WTC11 (cell line): Measurements from ENCODE around the gene THSD4. TPM values are rescaled to one million over a fixed set of nuclear protein-coding genes. Genes with fewer than 3 reads are reported as not detected.

Source experiments
- ATAC-seq: fragments of 200-7000 bp; cut with Tn5 transposase; 2 replicates; pipeline ENCODE4 v1.10.0; 2021; ENCODE audit warnings: mild to moderate bottlenecking, moderate library complexity
- CTCF ChIA-PET: fragments of 300-600 bp; sonication (Branson Sonifier 250); formaldehyde crosslinking; loops from one replicate; lab custom pipeline; 2021; ENCODE audit warnings: antibody characterized with exemption; lab: Charles Lee
- POLR2A ChIA-PET: fragments of 350-600 bp; sonication (Branson Sonifier 250); formaldehyde crosslinking; loops from one replicate; lab custom pipeline; 2021; ENCODE audit warnings: antibody characterized with exemption; lab: Charles Lee
- DNase-seq: peaks from one replicate; pipeline ENCODE4 v3.0.0; 2021; ENCODE audit warnings: low spot score
- H3K27ac Mint-ChIP-seq: 2 replicates; pipeline ENCODE4 v1.8.0; 2021; ENCODE audit warnings: mixed read lengths
- H3K27me3 Mint-ChIP-seq: 2 replicates; pipeline ENCODE4 v1.8.0; 2021; ENCODE audit warnings: low read depth, mild to moderate bottlenecking, moderate library complexity, mixed read lengths
- H3K36me3 Mint-ChIP-seq: 2 replicates; pipeline ENCODE4 v1.8.0; 2021; ENCODE audit warnings: mixed read lengths
- H3K4me1 Mint-ChIP-seq: 2 replicates; pipeline ENCODE4 v1.8.0; 2022; ENCODE audit warnings: mixed read lengths
- H3K4me3 Mint-ChIP-seq: 2 replicates; pipeline ENCODE4 v1.8.0; 2021; ENCODE audit warnings: mild to moderate bottlenecking, moderate library complexity, mixed read lengths
- H3K9me3 Mint-ChIP-seq: 2 replicates; pipeline ENCODE4 v1.8.0; 2021; ENCODE audit warnings: mixed read lengths
- E2F5 ChIP-seq: sonication (generic); formaldehyde crosslinking; IDR thresholded peaks from 2 replicates; pipeline ENCODE4 v1.8.1; 2022; ENCODE audit warnings: mild to moderate bottlenecking, moderate library complexity, missing genetic modification reagents
- HMGA2 ChIP-seq: fragments of 250-450 bp; sonication (Bioruptor Pico); IDR thresholded peaks from 2 replicates; pipeline ENCODE4 v1.4.0; 2021; ENCODE audit warnings: mild to moderate bottlenecking, moderate library complexity
- IRF1 ChIP-seq: sonication (generic); formaldehyde crosslinking; IDR thresholded peaks from 2 replicates; pipeline ENCODE4 v1.8.0; 2023; ENCODE audit warnings: missing genetic modification reagents
- PRRX2 ChIP-seq: fragments of 250-450 bp; sonication (Bioruptor Pico); IDR thresholded peaks from 2 replicates; pipeline ENCODE4 v1.8.0; 2021; ENCODE audit warnings: mild to moderate bottlenecking
- RORB ChIP-seq: fragments of 250-450 bp; sonication (Bioruptor Pico); IDR thresholded peaks from 2 replicates; pipeline ENCODE4 v1.9.0; 2021; ENCODE audit warnings: mild to moderate bottlenecking
- SP1 ChIP-seq: sonication (generic); formaldehyde crosslinking; conservative IDR thresholded peaks from 2 replicates; pipeline ENCODE4 v1.8.1; 2022; ENCODE audit warnings: missing genetic modification reagents
- USF2 ChIP-seq: sonication (generic); formaldehyde crosslinking; IDR thresholded peaks from 2 replicates; pipeline ENCODE4 v1.8.1; 2023; ENCODE audit warnings: mild to moderate bottlenecking, missing genetic modification reagents, moderate library complexity
- ZNF121 ChIP-seq: sonication (generic); formaldehyde crosslinking; IDR thresholded peaks from 2 replicates; pipeline ENCODE4 v1.8.0; 2023; ENCODE audit warnings: missing genetic modification reagents
- ZNF263 ChIP-seq: sonication (generic); formaldehyde crosslinking; IDR thresholded peaks from 2 replicates; pipeline ENCODE4 v1.8.1; 2022; ENCODE audit warnings: low read depth, mild to moderate bottlenecking, moderate library complexity, missing genetic modification reagents
- ZNF281 ChIP-seq: sonication (generic); formaldehyde crosslinking; IDR thresholded peaks from 2 replicates; pipeline ENCODE4 v1.8.0; 2023; ENCODE audit warnings: mild to moderate bottlenecking, missing genetic modification reagents
- ZNF671 ChIP-seq: fragments of 250-450 bp; sonication (Bioruptor Pico); IDR thresholded peaks from 2 replicates; pipeline ENCODE4 v1.8.0; 2021; ENCODE audit warnings: mild to moderate bottlenecking
- total RNA-seq: library from RNA; stranded (reverse); gene quantifications from 3 replicates; pipeline ENCODE4 v1.2.3, GENCODE V29; 2021
- TF ChIP-seq, protein P1 (sequence below): fragments of 250-450 bp; sonication (Bioruptor Pico); IDR thresholded peaks from 2 replicates; pipeline ENCODE4 v1.9.0; 2021; ENCODE audit warnings: mild to moderate bottlenecking
- TF ChIP-seq, protein P2 (sequence below): sonication (generic); formaldehyde crosslinking; conservative IDR thresholded peaks from 2 replicates; pipeline ENCODE4 v1.8.1; 2022; ENCODE audit warnings: mild to moderate bottlenecking, missing genetic modification reagents
- TF ChIP-seq, protein P3 (sequence below): sonication (generic); formaldehyde crosslinking; IDR thresholded peaks from 2 replicates; pipeline ENCODE4 v1.8.0; 2022; ENCODE audit warnings: mild to moderate bottlenecking, missing genetic modification reagents

THSD4 gene
- total RNA-seq, 1 experiment from 2014 or later: 7.8 TPM

- peak; percentile 17 for DNase-seq
- Mint-ChIP-seq H3K9me3 (0 out of 2 replicates have a peak, but pooled peaks cover 5% of the 10 kb centered on the region), H3K36me3 (no peaks in the 10 kb centered on the region), H3K4me3 (no peak overlapping the region), H3K27me3 (no peaks in the 10 kb centered on the region), H3K4me1 (peaks cover 15% of the 10 kb centered on the region), H3K27ac (no peak overlapping the region)
- POLR2A ChIA-PET: no interaction called here
- CTCF ChIA-PET: interaction anchor here (0.6 to 1.2 kb wide), 3 partner anchors 14 to 630 kb away, joined by 3 to 7 read pairs (median 3); no protein-coding TSS in a partner anchor
- peak; percentile 52 for ATAC-seq
- TF ChIP-seq, protein P1, sequence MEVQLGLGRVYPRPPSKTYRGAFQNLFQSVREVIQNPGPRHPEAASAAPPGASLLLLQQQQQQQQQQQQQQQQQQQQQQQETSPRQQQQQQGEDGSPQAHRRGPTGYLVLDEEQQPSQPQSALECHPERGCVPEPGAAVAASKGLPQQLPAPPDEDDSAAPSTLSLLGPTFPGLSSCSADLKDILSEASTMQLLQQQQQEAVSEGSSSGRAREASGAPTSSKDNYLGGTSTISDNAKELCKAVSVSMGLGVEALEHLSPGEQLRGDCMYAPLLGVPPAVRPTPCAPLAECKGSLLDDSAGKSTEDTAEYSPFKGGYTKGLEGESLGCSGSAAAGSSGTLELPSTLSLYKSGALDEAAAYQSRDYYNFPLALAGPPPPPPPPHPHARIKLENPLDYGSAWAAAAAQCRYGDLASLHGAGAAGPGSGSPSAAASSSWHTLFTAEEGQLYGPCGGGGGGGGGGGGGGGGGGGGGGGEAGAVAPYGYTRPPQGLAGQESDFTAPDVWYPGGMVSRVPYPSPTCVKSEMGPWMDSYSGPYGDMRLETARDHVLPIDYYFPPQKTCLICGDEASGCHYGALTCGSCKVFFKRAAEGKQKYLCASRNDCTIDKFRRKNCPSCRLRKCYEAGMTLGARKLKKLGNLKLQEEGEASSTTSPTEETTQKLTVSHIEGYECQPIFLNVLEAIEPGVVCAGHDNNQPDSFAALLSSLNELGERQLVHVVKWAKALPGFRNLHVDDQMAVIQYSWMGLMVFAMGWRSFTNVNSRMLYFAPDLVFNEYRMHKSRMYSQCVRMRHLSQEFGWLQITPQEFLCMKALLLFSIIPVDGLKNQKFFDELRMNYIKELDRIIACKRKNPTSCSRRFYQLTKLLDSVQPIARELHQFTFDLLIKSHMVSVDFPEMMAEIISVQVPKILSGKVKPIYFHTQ (CRISPR knock-in tag): no peak
- TF ChIP-seq PRRX2 (no peak), HMGA2 (no peak), IRF1 (CRISPR knock-in tag) (no peak), E2F5 (CRISPR knock-in tag) (no peak), USF2 (no peak), ZNF281 (CRISPR knock-in tag) (no peak), ZNF671 (CRISPR knock-in tag) (no peak)
- TF ChIP-seq, protein P2, sequence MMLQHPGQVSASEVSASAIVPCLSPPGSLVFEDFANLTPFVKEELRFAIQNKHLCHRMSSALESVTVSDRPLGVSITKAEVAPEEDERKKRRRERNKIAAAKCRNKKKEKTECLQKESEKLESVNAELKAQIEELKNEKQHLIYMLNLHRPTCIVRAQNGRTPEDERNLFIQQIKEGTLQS (CRISPR knock-in tag): no peak
These were observed 431.7 kb downstream of the THSD4 start for GRCh38 chr15:71547011-71547410.

DNA sequence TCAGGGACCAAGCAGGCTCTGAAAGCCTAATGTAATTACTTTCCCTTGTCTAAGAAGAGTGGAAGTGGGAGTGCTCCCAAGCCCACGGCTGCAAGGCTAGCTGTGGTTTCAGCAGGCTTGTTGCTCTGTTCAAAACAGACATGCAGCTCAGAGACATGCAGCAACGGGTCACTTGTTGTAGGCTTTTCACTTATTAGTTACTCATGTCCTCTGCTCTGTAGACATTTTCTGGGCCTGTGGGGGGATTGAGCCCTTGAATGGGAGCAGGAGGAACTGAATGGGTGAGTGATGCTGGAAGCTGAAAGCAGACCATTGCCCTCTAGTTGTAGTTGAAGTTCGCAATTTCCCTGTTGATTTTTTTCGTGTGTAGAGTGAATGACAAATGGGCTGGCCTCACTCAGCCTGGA is 433.1 kb downstream of the THSD4 start:
- POLR2A ChIA-PET: interaction anchor here (0.6 kb wide), 1 partner anchor 546 kb away, joined by 3 read pairs; no protein-coding TSS in a partner anchor
- no peaks in the 10 kb centered on the region for H3K27me3 Mint-ChIP-seq

More for the DNA sequence above, 433.1 kb downstream of the THSD4 start:
- Mint-ChIP-seq H3K9me3 (0 out of 2 replicates have a peak, but pooled peaks cover 5% of the 10 kb centered on the region), H3K4me1 (peaks cover 15% of the 10 kb centered on the region), H3K36me3 (no peaks in the 10 kb centered on the region), H3K27ac (no peak overlapping the region), H3K4me3 (no peak overlapping the region)
- ATAC-seq: peak; percentile 63
- TF ChIP-seq ZNF121 (CRISPR knock-in tag): no peak
- TF ChIP-seq, protein P3, sequence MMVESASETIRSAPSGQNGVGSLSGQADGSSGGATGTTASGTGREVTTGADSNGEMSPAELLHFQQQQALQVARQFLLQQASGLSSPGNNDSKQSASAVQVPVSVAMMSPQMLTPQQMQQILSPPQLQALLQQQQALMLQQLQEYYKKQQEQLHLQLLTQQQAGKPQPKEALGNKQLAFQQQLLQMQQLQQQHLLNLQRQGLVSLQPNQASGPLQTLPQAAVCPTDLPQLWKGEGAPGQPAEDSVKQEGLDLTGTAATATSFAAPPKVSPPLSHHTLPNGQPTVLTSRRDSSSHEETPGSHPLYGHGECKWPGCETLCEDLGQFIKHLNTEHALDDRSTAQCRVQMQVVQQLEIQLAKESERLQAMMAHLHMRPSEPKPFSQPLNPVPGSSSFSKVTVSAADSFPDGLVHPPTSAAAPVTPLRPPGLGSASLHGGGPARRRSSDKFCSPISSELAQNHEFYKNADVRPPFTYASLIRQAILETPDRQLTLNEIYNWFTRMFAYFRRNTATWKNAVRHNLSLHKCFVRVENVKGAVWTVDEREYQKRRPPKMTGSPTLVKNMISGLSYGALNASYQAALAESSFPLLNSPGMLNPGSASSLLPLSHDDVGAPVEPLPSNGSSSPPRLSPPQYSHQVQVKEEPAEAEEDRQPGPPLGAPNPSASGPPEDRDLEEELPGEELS (CRISPR knock-in tag): no peak
- no peak for TF ChIP-seq RORB (CRISPR knock-in tag)
- TF ChIP-seq SP1: no peak
- peak; percentile 65; the same call in 1 of the 2 replicates for TF ChIP-seq ZNF263 (CRISPR knock-in tag)
- no peak for DNase-seq
- CTCF ChIA-PET: interaction anchor here (1.3 to 1.8 kb wide), 3 partner anchors 12 to 24 kb away, joined by 4 to 6 read pairs (median 6); no protein-coding TSS in a partner anchor
